ENCODE data around the gene BPIFB1. TPM values are rescaled to one million over a fixed set of nuclear protein-coding genes. Genes with fewer than 3 reads are reported as not detected.

BPIFB1 gene
- total and polyA plus RNA-seq, 2 of the 13 experiments (the other 11 are each of a cell fraction or from before 2014, with no cell fraction given) = 0.82 to 4.4 TPM

DNA sequence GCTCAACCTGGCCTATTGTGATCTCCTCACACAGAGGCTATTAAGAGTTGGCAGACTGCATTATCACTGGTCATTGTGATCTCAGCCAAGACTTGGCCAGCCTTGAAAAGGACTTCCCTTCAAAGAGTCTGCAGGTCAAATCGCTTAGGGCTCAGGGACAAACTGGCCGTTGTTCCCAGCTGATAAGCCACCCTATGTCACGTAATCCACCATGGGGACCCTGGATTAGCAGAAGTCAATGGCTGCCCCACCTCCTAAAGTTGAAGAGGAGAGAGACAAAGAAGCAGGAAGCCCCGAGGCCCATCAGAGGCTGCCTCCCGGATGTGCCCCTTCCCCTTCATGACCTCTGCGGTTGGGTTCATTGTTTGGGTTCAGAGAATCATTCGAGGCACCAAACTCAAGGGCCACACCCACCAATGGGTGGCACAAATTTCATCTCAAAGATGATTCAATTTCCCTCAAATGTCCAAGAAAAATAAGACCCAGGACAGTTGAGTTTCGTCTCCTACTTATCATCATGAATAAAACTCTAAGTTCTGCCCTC, 56.6 kb downstream of the BPIFB1 start (continued):
- TF ChIP-seq ZBTB40 (IDR thresholded peaks at IDR 0.05) (no peak), ZBTB40 (CRISPR knock-in tag; IDR thresholded peaks at IDR 0.05) (0 out of 2 replicates have a peak, but pooled peaks have one; percentile 5), RAD21 (CRISPR knock-in tag; IDR thresholded peaks at IDR 0.05) (no peak), LRRFIP1 (CRISPR knock-in tag; conservative IDR thresholded peaks at IDR 0.05) (no peak), RBM39 (IDR thresholded peaks at IDR 0.05; ENCODE audit: low read depth, low read length, poor library complexity, severe bottlenecking) (no peak), NR2F2 (IDR thresholded peaks at IDR 0.05; ENCODE audit: borderline replicate concordance, low read depth) (peak; percentile 97), ZNF800 (CRISPR knock-in tag; IDR thresholded peaks at IDR 0.05) (no peak), ZNF850 (CRISPR knock-in tag; conservative IDR thresholded peaks at IDR 0.05) (no peak), ZNF790 (CRISPR knock-in tag; IDR thresholded peaks at IDR 0.05; ENCODE audit: borderline replicate concordance) (no peak)
- TF ChIP-seq, protein P1, sequence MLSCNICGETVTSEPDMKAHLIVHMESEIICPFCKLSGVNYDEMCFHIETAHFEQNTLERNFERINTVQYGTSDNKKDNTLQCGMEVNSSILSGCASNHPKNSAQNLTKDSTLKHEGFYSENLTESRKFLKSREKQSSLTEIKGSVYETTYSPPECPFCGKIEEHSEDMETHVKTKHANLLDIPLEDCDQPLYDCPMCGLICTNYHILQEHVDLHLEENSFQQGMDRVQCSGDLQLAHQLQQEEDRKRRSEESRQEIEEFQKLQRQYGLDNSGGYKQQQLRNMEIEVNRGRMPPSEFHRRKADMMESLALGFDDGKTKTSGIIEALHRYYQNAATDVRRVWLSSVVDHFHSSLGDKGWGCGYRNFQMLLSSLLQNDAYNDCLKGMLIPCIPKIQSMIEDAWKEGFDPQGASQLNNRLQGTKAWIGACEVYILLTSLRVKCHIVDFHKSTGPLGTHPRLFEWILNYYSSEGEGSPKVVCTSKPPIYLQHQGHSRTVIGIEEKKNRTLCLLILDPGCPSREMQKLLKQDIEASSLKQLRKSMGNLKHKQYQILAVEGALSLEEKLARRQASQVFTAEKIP (CRISPR knock-in tag; IDR thresholded peaks at IDR 0.05; ENCODE audit: borderline replicate concordance) = no peak
- TF ChIP-seq, protein P2, sequence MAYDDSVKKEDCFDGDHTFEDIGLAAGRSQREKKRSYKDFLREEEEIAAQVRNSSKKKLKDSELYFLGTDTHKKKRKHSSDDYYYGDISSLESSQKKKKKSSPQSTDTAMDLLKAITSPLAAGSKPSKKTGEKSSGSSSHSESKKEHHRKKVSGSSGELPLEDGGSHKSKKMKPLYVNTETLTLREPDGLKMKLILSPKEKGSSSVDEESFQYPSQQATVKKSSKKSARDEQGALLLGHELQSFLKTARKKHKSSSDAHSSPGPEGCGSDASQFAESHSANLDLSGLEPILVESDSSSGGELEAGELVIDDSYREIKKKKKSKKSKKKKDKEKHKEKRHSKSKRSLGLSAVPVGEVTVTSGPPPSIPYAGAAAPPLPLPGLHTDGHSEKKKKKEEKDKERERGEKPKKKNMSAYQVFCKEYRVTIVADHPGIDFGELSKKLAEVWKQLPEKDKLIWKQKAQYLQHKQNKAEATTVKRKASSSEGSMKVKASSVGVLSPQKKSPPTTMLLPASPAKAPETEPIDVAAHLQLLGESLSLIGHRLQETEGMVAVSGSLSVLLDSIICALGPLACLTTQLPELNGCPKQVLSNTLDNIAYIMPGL (CRISPR knock-in tag; IDR thresholded peaks at IDR 0.05; ENCODE audit: borderline replicate concordance in 1 of 2, low read depth in 1 of 2) = peak in 1 of 2 experiments; percentile 42; a peak in 1 of 4 replicates

Measured in HepG2 (cell line).